Lung (tissue), 12 donors: ENCODE results near the gene SERPINE3. TPM values are rescaled to one million over a fixed set of nuclear protein-coding genes. Genes with fewer than 3 reads are reported as not detected.

Experiments
- ATAC-seq: fragments of 200-7000 bp; cut with Tn5 transposase; one replicate; pipeline ENCODE4 v1.9.1; 2020; ENCODE audit warnings: moderate number of reproducible peaks; ENCODE audit not compliant: insufficient read depth, low FRiP score
- DNase-seq, 3 donors: peaks; one replicate each; pipeline ENCODE4 v3.0.0-alpha.2; 2013 to 2017
- H3K27ac ChIP-seq, 2 donors: one replicate each; pipeline ENCODE4 v1.5.1; 2013; ENCODE audit warnings: mild to moderate bottlenecking in 2 of 2, moderate library complexity in 2 of 2, control low read depth in 1 of 2, inconsistent platforms in 1 of 2, low read depth in 1 of 2, low read length in 1 of 2
- H3K27me3 ChIP-seq, 3 donors: one replicate each; pipeline ENCODE4 v1.5.1; 2013; ENCODE audit warnings: low read length in 2 of 3; ENCODE audit not compliant: control insufficient read depth in 3 of 3, insufficient read depth in 3 of 3
- H3K36me3 ChIP-seq, 4 donors: one replicate each; pipeline ENCODE4 v1.5.1; 2013; ENCODE audit warnings: low read length in 4 of 4, mild to moderate bottlenecking in 1 of 4, moderate library complexity in 1 of 4; ENCODE audit not compliant: control insufficient read depth in 4 of 4, insufficient read depth in 4 of 4
- H3K4me1 ChIP-seq, 5 donors: one replicate each; pipeline ENCODE4 v1.5.1; 2013; ENCODE audit warnings: low read length in 5 of 5, mild to moderate bottlenecking in 2 of 5, moderate library complexity in 1 of 5; ENCODE audit not compliant: control insufficient read depth in 5 of 5, insufficient read depth in 5 of 5
- H3K4me3 ChIP-seq: one replicate; pipeline ENCODE4 v1.5.1; 2013; ENCODE audit warnings: mild to moderate bottlenecking, control low read depth, moderate library complexity
- H3K9ac ChIP-seq, 2 donors: one replicate each; pipeline ENCODE4 v1.5.1; 2013; ENCODE audit warnings: low read length in 2 of 2, control low read depth in 1 of 2; ENCODE audit not compliant: insufficient read depth in 1 of 2
- H3K9me3 ChIP-seq, 4 donors: one replicate each; pipeline ENCODE4 v1.5.1; 2013; ENCODE audit warnings: low read length in 3 of 4, mild to moderate bottlenecking in 1 of 4, moderate library complexity in 1 of 4; ENCODE audit not compliant: control insufficient read depth in 4 of 4, insufficient read depth in 3 of 4
- WGBS, 2 donors: extraction: QIAGEN DNeasy Blood & Tissue Kit; methylation state at CpG; one replicate each; pipeline ENCODE4 v1.1.7; 2013; 5-methylcytosine and 5-hydroxymethylcytosine counted together
- polyA plus RNA-seq, 2 donors: library from polyadenylated mRNA; stranded (reverse); fragments of 200-250 nt; gene quantifications; one replicate each; pipeline ENCODE4 v1.2.1, GENCODE V29; 2013
- total RNA-seq, 2 donors: library from RNA; depleted of rRNA in 1 of 2; stranded (reverse); fragments of >200 nt in 1 of 2; gene quantifications; one replicate each; pipeline ENCODE4 v1.2.1, GENCODE V29; 2014 to 2021
- TF ChIP-seq, protein P1 (sequence below): IDR thresholded peaks from 2 replicates; pipeline ENCODE4 v1.5.1; 2012; ENCODE audit warnings: mild to moderate bottlenecking; ENCODE audit errors: control extremely low read depth, extremely low read depth
- donor health status: control.
- donor health status: control.
- donor health status: Bipolar disorder and iron deficiency.
- donor health status: healthy.
- donor health status: DM: yes; HTN: yes; CAD: no.

The SERPINE3 gene
- total and polyA plus RNA-seq, 4 donors = not detected

DNA sequence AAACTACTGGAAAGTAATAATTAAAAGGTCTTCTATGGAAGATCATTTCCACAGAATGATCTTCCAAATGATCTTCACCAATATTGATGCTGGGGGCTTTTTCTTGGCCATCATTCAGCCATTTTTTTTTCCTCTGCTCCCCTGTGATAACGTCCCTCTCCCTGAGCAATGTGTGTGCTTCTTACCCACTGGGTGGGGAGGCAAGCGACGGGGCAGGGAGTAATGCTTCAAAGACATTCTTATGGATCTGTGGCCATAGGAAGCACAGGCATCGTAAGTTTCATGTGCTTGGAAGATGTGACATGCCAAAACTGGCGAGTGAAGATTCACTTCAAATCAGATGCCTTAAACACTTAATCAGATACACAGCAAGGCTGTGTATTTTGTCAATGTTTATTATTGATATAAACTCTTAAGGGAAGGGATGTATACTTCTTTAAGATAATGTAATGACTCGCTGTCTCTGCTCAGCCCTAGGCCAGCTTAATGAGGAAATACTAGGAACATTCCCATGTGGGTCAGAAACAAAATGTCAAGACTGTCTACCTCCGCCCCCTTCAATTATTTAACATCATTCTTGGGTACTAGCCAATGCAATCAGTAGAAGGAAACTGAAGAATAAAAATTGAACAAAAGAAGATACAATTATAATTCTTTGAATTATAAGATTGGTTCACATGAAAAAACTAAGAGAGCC is 34.1 kb upstream of the SERPINE3 start:
- TF ChIP-seq, protein P1, sequence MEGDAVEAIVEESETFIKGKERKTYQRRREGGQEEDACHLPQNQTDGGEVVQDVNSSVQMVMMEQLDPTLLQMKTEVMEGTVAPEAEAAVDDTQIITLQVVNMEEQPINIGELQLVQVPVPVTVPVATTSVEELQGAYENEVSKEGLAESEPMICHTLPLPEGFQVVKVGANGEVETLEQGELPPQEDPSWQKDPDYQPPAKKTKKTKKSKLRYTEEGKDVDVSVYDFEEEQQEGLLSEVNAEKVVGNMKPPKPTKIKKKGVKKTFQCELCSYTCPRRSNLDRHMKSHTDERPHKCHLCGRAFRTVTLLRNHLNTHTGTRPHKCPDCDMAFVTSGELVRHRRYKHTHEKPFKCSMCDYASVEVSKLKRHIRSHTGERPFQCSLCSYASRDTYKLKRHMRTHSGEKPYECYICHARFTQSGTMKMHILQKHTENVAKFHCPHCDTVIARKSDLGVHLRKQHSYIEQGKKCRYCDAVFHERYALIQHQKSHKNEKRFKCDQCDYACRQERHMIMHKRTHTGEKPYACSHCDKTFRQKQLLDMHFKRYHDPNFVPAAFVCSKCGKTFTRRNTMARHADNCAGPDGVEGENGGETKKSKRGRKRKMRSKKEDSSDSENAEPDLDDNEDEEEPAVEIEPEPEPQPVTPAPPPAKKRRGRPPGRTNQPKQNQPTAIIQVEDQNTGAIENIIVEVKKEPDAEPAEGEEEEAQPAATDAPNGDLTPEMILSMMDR = no peak
- WGBS, 2 donors = 83 to 85% methylated on average over 7 of the region's 7 CpGs
- H3K4me1 ChIP-seq = peaks cover 0 to 5% (median 0%) of the 10 kb centered on the region in 5 donors
- no peaks in the 10 kb centered on the region for H3K9me3 ChIP-seq
- no peaks in the 10 kb centered on the region for H3K27me3 ChIP-seq
- DNase-seq = peak in 1 of 3 donors; percentile 24
- no peak overlapping the region for H3K27ac ChIP-seq
- H3K36me3 ChIP-seq = peaks cover 0 to 1% (median 0%) of the 10 kb centered on the region in 4 donors
- H3K9ac ChIP-seq = no peak overlapping the region
- ATAC-seq = no peak
- H3K4me3 ChIP-seq = no peak overlapping the region

DNA sequence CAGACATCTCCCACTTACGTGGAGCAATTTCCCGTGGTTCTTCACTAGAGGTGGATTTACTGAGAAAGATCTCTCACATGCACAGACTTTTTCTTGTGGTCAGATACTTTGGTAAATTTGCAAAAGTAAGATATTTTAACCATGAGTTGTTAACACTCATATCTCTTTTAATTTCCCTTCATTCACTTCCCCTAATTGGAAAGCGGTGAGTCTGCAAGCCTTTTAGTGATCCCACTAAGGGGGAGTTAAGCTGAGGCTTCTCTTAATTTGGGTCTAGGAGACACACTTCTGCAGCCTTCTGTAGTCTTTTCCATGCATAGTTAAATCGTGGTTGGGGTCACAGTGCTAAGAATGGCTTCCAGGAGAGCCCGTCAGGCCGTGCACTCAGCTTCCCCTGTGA is 30.7 kb upstream of the SERPINE3 start:
- no peak for ATAC-seq

DNA sequence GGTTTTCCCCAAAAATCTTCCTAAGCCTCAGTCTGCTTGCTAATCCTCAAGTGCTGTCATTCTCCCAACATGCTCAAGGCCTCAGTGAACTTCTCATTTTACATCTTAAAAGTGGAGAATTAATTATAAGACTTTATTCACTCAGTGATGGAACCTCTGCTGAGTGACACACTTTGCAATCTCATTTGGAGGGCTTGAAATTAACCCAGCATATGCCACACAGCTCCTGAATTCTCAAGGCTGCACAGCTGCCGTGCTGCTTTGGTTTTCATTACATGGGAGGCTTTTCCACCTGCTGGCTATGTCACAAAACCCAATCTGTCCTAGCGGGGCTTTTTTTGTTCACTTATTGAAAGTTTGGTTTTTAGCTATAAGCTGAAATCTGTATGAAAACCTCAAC is 28.3 kb upstream of the SERPINE3 start:
- peaks cover 0 to 1% (median 0%) of the 10 kb centered on the region in 4 donors for H3K36me3 ChIP-seq
- H3K4me3 ChIP-seq = no peak overlapping the region
- no peak for DNase-seq
- 96 to 97% methylated on average over 2 of the region's 2 CpGs for WGBS, 2 donors
- H3K9ac ChIP-seq = no peak overlapping the region
- H3K9me3 ChIP-seq = peaks cover 0 to 3% (median 0%) of the 10 kb centered on the region in 4 donors
- peaks cover 0 to 6% (median 0%) of the 10 kb centered on the region in 5 donors for H3K4me1 ChIP-seq
- TF ChIP-seq, protein P1 = no peak
- no peak overlapping the region for H3K27ac ChIP-seq
- no peaks in the 10 kb centered on the region for H3K27me3 ChIP-seq
- ATAC-seq = no peak

More for the DNA sequence above, 30.7 kb upstream of the SERPINE3 start:
- H3K4me1 ChIP-seq = peaks cover 0 to 3% (median 0%) of the 10 kb centered on the region in 5 donors
- TF ChIP-seq, protein P1 = no peak
- H3K27me3 ChIP-seq = no peaks in the 10 kb centered on the region
- no peak overlapping the region for H3K9ac ChIP-seq
- H3K27ac ChIP-seq = no peak overlapping the region
- no peak overlapping the region for H3K4me3 ChIP-seq
- peaks cover 0 to 1% (median 0%) of the 10 kb centered on the region in 4 donors for H3K36me3 ChIP-seq
- DNase-seq = no peak
- 54 to 64% methylated on average over 6 of the region's 6 CpGs for WGBS, 2 donors
- peaks cover 0 to 3% (median 0%) of the 10 kb centered on the region in 4 donors for H3K9me3 ChIP-seq
